HL-60 (cell line): ENCODE data around the gene SORCS2.

Experiments
- DNase-seq, 2 experiments: peaks; one replicate each; pipeline ENCODE4 v3.0.0-alpha.2; 2010 to 2020; ENCODE audit warnings: low read depth in 1 of 2, low spot score in 1 of 2
- H3K27ac ChIP-seq: fragments of 250-450 bp; sonication (Bioruptor Pico); replicated peaks from 2 replicates; pipeline ENCODE4 v1.5.1; 2020; ENCODE audit warnings: mild to moderate bottlenecking, moderate library complexity
- H3K27me3 ChIP-seq: fragments of 250-450 bp; sonication (Bioruptor Pico); 2 replicates; pipeline ENCODE4 v1.5.1; 2021; ENCODE audit warnings: mild to moderate bottlenecking, moderate library complexity; ENCODE audit not compliant: insufficient read depth, poor library complexity, severe bottlenecking
- H3K4me3 ChIP-seq: replicated peaks from 2 replicates; pipeline ENCODE4 v1.5.1; 2011; ENCODE audit warnings: mild to moderate bottlenecking, control low read depth, low read length; ENCODE audit not compliant: insufficient read depth
- CTCF ChIP-seq: IDR thresholded peaks from one replicate; pipeline ENCODE4 v1.5.1; 2011; ENCODE audit warnings: low read length, control low read depth, inconsistent platforms; ENCODE audit not compliant: insufficient read depth
- GABPA ChIP-seq: IDR thresholded peaks from 2 replicates; pipeline ENCODE4 v1.6.1; 2012; ENCODE audit warnings: low read depth
- POLR2AphosphoS5 ChIP-seq: IDR thresholded peaks from 2 replicates; pipeline ENCODE4 v1.6.1; 2012; ENCODE audit warnings: low read depth
- REST ChIP-seq: IDR thresholded peaks from 2 replicates; pipeline ENCODE4 v1.6.1; 2012; ENCODE audit warnings: low read depth; ENCODE audit not compliant: insufficient replicate concordance
- SPI1 ChIP-seq: IDR thresholded peaks from 2 replicates; pipeline ENCODE4 v1.6.1; 2012; ENCODE audit warnings: low read depth, mild to moderate bottlenecking, borderline replicate concordance

SORCS2 gene

GRCh38 chr4:7239844-7240243 is 47.5 kb downstream of the SORCS2 start:
- TF ChIP-seq SPI1 (no peak), REST (no peak), GABPA (no peak), CTCF (no peak), POLR2AphosphoS5 (no peak)
- H3K27me3 ChIP-seq = no peaks in the 10 kb centered on the region
- no peak overlapping the region for H3K27ac ChIP-seq
- no peak overlapping the region for H3K4me3 ChIP-seq
- DNase-seq = no peak

- Histone ChIP-seq H3K27ac (no peak overlapping the region), H3K27me3 (no peaks in the 10 kb centered on the region), H3K4me3 (no peak overlapping the region)
- TF ChIP-seq POLR2AphosphoS5 = no peak
- no peak for TF ChIP-seq SPI1
- TF ChIP-seq GABPA = no peak
- TF ChIP-seq REST = no peak
- no peak for TF ChIP-seq CTCF
- no peak for DNase-seq
Measured at GRCh38 chr4:7240306-7240705, 48.0 kb downstream of the SORCS2 start.

GRCh38 chr4:7241597-7242125 is 49.3 kb downstream of the SORCS2 start:
- H3K27me3 ChIP-seq = no peaks in the 10 kb centered on the region
- H3K4me3 ChIP-seq = no peak overlapping the region
- DNase-seq = no peak
- TF ChIP-seq SPI1 (no peak), REST (no peak), POLR2AphosphoS5 (no peak), GABPA (no peak), CTCF (no peak)
- no peak overlapping the region for H3K27ac ChIP-seq
